Subcutaneous abdominal adipose tissue (tissue), 5 donors: ENCODE results near the gene MEP1A.

Source experiments
- H3K27ac ChIP-seq: one replicate; pipeline ENCODE4 v1.7.0; 2013; ENCODE audit warnings: low read depth, mild to moderate bottlenecking, inconsistent platforms, low read length, moderate library complexity
- H3K27me3 ChIP-seq, 5 donors: one replicate each; pipeline ENCODE4 v1.7.0; 2013; ENCODE audit warnings: low read length in 5 of 5, inconsistent platforms in 1 of 5; ENCODE audit not compliant: control insufficient read depth in 5 of 5, insufficient read depth in 4 of 5
- H3K36me3 ChIP-seq, 5 donors: one replicate each; pipeline ENCODE4 v1.7.0; 2013; ENCODE audit warnings: low read length in 5 of 5; ENCODE audit not compliant: control insufficient read depth in 5 of 5, insufficient read depth in 5 of 5
- H3K4me1 ChIP-seq, 5 donors: one replicate each; pipeline ENCODE4 v1.7.0; 2013; ENCODE audit warnings: low read length in 5 of 5, mild to moderate bottlenecking in 3 of 5, moderate library complexity in 1 of 5; ENCODE audit not compliant: control insufficient read depth in 5 of 5, insufficient read depth in 5 of 5
- H3K4me3 ChIP-seq, 5 donors: one replicate each; pipeline ENCODE4 v1.7.0; 2013; ENCODE audit warnings: low read length in 5 of 5, low read depth in 1 of 5
- H3K9ac ChIP-seq, 5 donors: one replicate each; pipeline ENCODE4 v1.7.0; 2013; ENCODE audit warnings: low read length in 5 of 5, mild to moderate bottlenecking in 4 of 5, moderate library complexity in 3 of 5
- H3K9me3 ChIP-seq, 5 donors: one replicate each; pipeline ENCODE4 v1.7.0; 2013; ENCODE audit warnings: low read length in 5 of 5; ENCODE audit not compliant: control insufficient read depth in 5 of 5
- donor health status: healthy.
- donor health status: healthy.
- donor health status: healthy.
- donor health status: healthy.
- donor health status: healthy.

MEP1A gene

GRCh38 chr6:46794068-46794467 is 879 bp downstream of the MEP1A start:
- no peak overlapping the region for H3K27ac ChIP-seq
- H3K4me3 ChIP-seq = no peak overlapping the region
- no peaks in the 10 kb centered on the region for H3K9me3 ChIP-seq
- no peaks in the 10 kb centered on the region for H3K27me3 ChIP-seq
- H3K4me1 ChIP-seq = no peaks in the 10 kb centered on the region
- no peaks in the 10 kb centered on the region for H3K36me3 ChIP-seq
- H3K9ac ChIP-seq = no peak overlapping the region

GRCh38 chr6:46795816-46796215 is 2.6 kb downstream of the MEP1A start:
- no peak overlapping the region for H3K9ac ChIP-seq
- H3K4me1 ChIP-seq = no peaks in the 10 kb centered on the region
- no peaks in the 10 kb centered on the region for H3K36me3 ChIP-seq
- no peak overlapping the region for H3K27ac ChIP-seq
- no peak overlapping the region for H3K4me3 ChIP-seq
- no peaks in the 10 kb centered on the region for H3K27me3 ChIP-seq
- H3K9me3 ChIP-seq = no peaks in the 10 kb centered on the region

- Histone ChIP-seq H3K27ac (no peak overlapping the region), H3K36me3 (no peaks in the 10 kb centered on the region), H3K9me3 (no peaks in the 10 kb centered on the region), H3K27me3 (no peaks in the 10 kb centered on the region), H3K4me3 (no peak overlapping the region), H3K4me1 (no peaks in the 10 kb centered on the region), H3K9ac (no peak overlapping the region)
Measured at GRCh38 chr6:46796848-46797580, 3.8 kb downstream of the MEP1A start.

GRCh38 chr6:46799657-46800056 is 6.5 kb downstream of the MEP1A start:
- no peaks in the 10 kb centered on the region for H3K27me3 ChIP-seq
- no peaks in the 10 kb centered on the region for H3K4me1 ChIP-seq
- no peak overlapping the region for H3K27ac ChIP-seq
- no peak overlapping the region for H3K4me3 ChIP-seq
- no peaks in the 10 kb centered on the region for H3K36me3 ChIP-seq
- H3K9me3 ChIP-seq = no peaks in the 10 kb centered on the region
- no peak overlapping the region for H3K9ac ChIP-seq

DNA sequence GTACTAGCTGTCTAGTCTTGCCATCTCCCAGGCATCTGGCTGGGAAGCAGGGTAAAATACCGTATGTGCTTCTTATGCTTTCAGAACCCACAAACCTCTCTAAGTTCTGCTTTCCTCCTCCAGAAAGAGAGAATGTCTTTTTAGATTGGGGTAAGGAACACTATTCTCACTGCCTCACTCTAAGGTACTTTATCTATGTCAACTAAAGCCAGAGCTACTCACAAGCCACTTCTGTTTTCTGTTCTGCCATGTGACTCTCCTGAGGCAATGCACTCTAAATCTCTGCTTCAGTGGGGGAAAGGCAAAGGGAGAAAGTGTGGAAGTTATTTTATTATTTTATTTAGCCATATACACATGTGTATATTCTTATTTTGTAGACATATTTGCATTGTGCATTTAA is 15.6 kb downstream of the MEP1A start:
- peaks cover 0 to 4% (median 0%) of the 10 kb centered on the region in 5 donors for H3K9me3 ChIP-seq
- H3K4me3 ChIP-seq = no peak overlapping the region
- no peak overlapping the region for H3K9ac ChIP-seq
- H3K4me1 ChIP-seq = no peaks in the 10 kb centered on the region
- no peaks in the 10 kb centered on the region for H3K36me3 ChIP-seq
- H3K27me3 ChIP-seq = no peaks in the 10 kb centered on the region
- H3K27ac ChIP-seq = no peak overlapping the region

DNA sequence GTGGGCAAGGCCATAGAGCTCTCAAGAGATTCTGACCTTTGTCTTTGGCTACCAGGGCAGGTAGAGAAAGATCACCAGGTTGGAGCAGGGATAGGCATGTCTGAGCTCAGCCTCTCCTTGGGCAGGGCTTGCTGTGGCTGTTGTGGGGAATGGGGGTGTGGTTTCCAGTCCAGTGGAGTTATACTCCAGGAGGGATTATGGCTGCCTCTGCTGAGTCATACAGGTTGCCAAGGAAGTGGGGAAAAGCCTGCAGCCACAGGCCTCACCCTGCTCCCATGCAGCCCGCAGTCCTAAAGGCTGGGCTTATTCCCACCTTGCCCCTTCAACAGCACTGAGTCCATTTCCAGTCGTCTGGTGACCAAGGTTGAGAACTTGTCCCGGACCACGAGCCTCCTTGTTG is 21.9 kb downstream of the MEP1A start:
- no peak overlapping the region for H3K4me3 ChIP-seq
- H3K4me1 ChIP-seq = no peaks in the 10 kb centered on the region
- H3K36me3 ChIP-seq = no peaks in the 10 kb centered on the region
- no peak overlapping the region for H3K9ac ChIP-seq
- H3K27ac ChIP-seq = no peak overlapping the region
- no peaks in the 10 kb centered on the region for H3K27me3 ChIP-seq
- H3K9me3 ChIP-seq = peaks cover 0 to 4% (median 0%) of the 10 kb centered on the region in 5 donors

GRCh38 chr6:46816626-46817025 is 23.4 kb downstream of the MEP1A start:
- H3K4me1 ChIP-seq = peaks cover 0 to 4% (median 0%) of the 10 kb centered on the region in 5 donors
- H3K4me3 ChIP-seq = no peak overlapping the region
- H3K36me3 ChIP-seq = no peaks in the 10 kb centered on the region
- no peaks in the 10 kb centered on the region for H3K9me3 ChIP-seq
- H3K9ac ChIP-seq = no peak overlapping the region
- no peaks in the 10 kb centered on the region for H3K27me3 ChIP-seq
- no peak overlapping the region for H3K27ac ChIP-seq

- Histone ChIP-seq H3K27ac (no peak overlapping the region), H3K27me3 (no peaks in the 10 kb centered on the region), H3K4me1 (peaks cover 0 to 5% (median 0%) of the 10 kb centered on the region in 5 donors), H3K4me3 (no peak overlapping the region), H3K9me3 (no peaks in the 10 kb centered on the region), H3K9ac (no peak overlapping the region), H3K36me3 (no peaks in the 10 kb centered on the region)
Measured at GRCh38 chr6:46819561-46819960, 26.4 kb downstream of the MEP1A start.

- Histone ChIP-seq H3K4me3 (no peak overlapping the region), H3K27me3 (no peaks in the 10 kb centered on the region), H3K9ac (no peak overlapping the region), H3K4me1 (peaks cover 0 to 5% (median 0%) of the 10 kb centered on the region in 5 donors), H3K9me3 (no peaks in the 10 kb centered on the region), H3K36me3 (no peaks in the 10 kb centered on the region), H3K27ac (no peak overlapping the region)
Measured at GRCh38 chr6:46821458-46821881, 28.3 kb downstream of the MEP1A start.

GRCh38 chr6:46828939-46829338 is 35.8 kb downstream of the MEP1A start:
- no peaks in the 10 kb centered on the region for H3K36me3 ChIP-seq

More at GRCh38 chr6:46828939-46829338, 35.8 kb downstream of the MEP1A start:
- no peaks in the 10 kb centered on the region for H3K4me1 ChIP-seq
- no peak overlapping the region for H3K4me3 ChIP-seq
- H3K9ac ChIP-seq = no peak overlapping the region
- H3K9me3 ChIP-seq = no peaks in the 10 kb centered on the region
- H3K27ac ChIP-seq = no peak overlapping the region
- H3K27me3 ChIP-seq = no peaks in the 10 kb centered on the region
